Measurements from ENCODE around the gene VAV3. TPM values are rescaled to one million over a fixed set of nuclear protein-coding genes. Genes with fewer than 3 reads are reported as not detected.
"Not testable (repeated sequence)": the region's sequence is repeated elsewhere in the genome, so short reads cannot be mapped to it uniquely, and the experiment has no call there.

Gene VAV3
- total RNA-seq, 1 donor from 2014 or later = 1.8 TPM

DNA sequence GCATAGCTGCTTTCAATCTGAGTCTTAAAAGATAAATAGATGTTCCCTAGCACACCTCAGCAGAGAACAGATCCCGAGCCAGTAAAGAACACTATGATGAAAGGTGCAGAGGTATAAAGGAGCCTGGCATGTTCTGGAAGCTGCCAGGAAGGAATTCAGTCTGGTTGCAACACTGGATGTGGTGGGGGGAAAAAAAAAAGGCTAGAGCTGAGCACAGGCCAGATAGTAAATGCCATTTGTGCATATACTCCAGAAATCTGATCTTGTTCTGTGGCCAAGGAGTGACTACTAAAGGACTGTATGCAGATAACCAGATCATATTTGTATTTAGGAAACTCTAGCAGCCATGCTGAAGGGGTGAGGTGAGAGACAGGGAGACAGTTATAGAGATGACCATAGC, 240.3 kb downstream of the VAV3 start:
- Mint-ChIP-seq H3K4me1 (ENCODE audit: low read depth) (no peaks in the 10 kb centered on the region), H3K4me3 (ENCODE audit: low read depth) (no peak overlapping the region), H3K36me3 (ENCODE audit: insufficient read depth) (no peaks in the 10 kb centered on the region), H3K9me3 (ENCODE audit: low read depth) (no peaks in the 10 kb centered on the region), H3K27ac (no peak overlapping the region), H3K27me3 (no peaks in the 10 kb centered on the region)
- TF ChIP-seq, protein P1, sequence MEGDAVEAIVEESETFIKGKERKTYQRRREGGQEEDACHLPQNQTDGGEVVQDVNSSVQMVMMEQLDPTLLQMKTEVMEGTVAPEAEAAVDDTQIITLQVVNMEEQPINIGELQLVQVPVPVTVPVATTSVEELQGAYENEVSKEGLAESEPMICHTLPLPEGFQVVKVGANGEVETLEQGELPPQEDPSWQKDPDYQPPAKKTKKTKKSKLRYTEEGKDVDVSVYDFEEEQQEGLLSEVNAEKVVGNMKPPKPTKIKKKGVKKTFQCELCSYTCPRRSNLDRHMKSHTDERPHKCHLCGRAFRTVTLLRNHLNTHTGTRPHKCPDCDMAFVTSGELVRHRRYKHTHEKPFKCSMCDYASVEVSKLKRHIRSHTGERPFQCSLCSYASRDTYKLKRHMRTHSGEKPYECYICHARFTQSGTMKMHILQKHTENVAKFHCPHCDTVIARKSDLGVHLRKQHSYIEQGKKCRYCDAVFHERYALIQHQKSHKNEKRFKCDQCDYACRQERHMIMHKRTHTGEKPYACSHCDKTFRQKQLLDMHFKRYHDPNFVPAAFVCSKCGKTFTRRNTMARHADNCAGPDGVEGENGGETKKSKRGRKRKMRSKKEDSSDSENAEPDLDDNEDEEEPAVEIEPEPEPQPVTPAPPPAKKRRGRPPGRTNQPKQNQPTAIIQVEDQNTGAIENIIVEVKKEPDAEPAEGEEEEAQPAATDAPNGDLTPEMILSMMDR (IDR thresholded peaks at IDR 0.05; ENCODE audit: unreplicated experiment) = no peak
- DNase-seq (ENCODE audit: low spot score, unreplicated experiment) = no peak

GRCh38 chr1:107720210-107720609, 244.8 kb downstream of the VAV3 start:
- not testable (repeated sequence) for H3K9me3 Mint-ChIP-seq (ENCODE audit: low read depth); H3K4me3 Mint-ChIP-seq (ENCODE audit: low read depth); H3K27ac Mint-ChIP-seq; H3K27me3 Mint-ChIP-seq; H3K36me3 Mint-ChIP-seq (ENCODE audit: insufficient read depth); DNase-seq (ENCODE audit: low spot score, unreplicated experiment); H3K4me1 Mint-ChIP-seq (ENCODE audit: low read depth)

DNA sequence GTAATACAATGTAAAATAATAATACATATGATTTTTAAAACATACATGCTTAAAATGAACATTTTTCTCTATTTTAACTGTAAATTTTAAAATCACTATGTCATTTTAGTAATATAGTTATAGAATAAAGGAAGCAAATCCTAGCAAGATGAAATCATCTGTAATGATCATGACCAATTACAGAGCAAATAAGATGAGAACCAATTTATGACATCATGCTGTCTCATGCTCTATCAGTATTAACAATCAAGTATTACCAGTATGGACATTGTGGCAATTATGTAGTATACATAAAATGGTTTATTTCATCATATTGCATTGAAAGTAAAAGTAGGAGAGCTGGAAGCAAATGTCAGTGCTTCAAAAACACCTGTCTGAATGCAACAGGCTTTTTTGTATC, 255.0 kb downstream of the VAV3 start:
- DNase-seq (ENCODE audit: low spot score, unreplicated experiment) = no peak
- H3K9me3 Mint-ChIP-seq (ENCODE audit: low read depth) = peaks cover 5% of the 10 kb centered on the region
- H3K4me3 Mint-ChIP-seq (ENCODE audit: low read depth) = no peak overlapping the region
- H3K4me1 Mint-ChIP-seq (ENCODE audit: low read depth) = no peaks in the 10 kb centered on the region
- H3K27me3 Mint-ChIP-seq = no peaks in the 10 kb centered on the region
- no peak overlapping the region for H3K27ac Mint-ChIP-seq
- H3K36me3 Mint-ChIP-seq (ENCODE audit: insufficient read depth) = no peaks in the 10 kb centered on the region
- TF ChIP-seq, protein P1 (IDR thresholded peaks at IDR 0.05; ENCODE audit: unreplicated experiment) = no peak

DNA sequence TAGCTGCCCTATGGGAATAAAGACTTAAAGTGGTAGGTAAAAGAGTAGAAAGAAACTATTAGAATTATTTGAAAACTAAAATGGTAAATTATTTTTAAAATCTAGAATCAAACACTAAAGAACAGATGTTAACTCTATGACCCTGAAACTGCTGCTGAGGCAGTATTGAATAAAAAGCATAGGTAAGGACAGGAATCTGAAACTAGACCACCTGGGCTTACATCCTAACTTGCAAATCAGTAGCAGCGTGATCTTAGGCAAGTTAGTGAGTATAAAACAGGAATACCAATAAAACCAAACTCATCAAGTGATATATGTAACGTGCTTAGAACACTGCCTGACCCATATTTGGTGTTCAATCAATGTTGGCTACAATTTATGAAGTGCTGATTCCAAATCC, 257.9 kb downstream of the VAV3 start:
- H3K27me3 Mint-ChIP-seq = no peaks in the 10 kb centered on the region
- no peak overlapping the region for H3K27ac Mint-ChIP-seq
- no peaks in the 10 kb centered on the region for H3K4me1 Mint-ChIP-seq (ENCODE audit: low read depth)
- H3K4me3 Mint-ChIP-seq (ENCODE audit: low read depth) = no peak overlapping the region
- H3K9me3 Mint-ChIP-seq (ENCODE audit: low read depth) = peaks cover 5% of the 10 kb centered on the region
- DNase-seq (ENCODE audit: low spot score, unreplicated experiment) = no peak
- TF ChIP-seq, protein P1 (IDR thresholded peaks at IDR 0.05; ENCODE audit: unreplicated experiment) = no peak
- H3K36me3 Mint-ChIP-seq (ENCODE audit: insufficient read depth) = no peaks in the 10 kb centered on the region

DNA sequence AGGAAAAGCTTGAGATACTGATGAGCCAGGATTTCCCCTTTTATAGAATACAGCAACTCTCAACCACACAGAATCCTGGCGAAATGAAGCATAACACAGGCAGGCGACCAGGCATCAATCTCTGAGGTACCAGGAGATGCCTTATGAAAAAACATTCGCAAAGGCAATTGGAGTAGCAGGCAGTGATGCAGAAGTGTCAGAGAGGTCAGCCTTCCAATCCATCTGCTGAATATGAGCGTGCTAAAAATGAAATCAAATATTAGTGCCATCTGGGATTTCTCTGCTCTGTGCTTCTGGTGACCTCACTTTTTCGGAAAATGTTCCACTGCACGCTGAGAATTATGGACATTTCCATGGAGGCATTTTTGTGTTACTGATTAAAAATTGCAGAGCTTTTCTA, 258.8 kb downstream of the VAV3 start:
- Mint-ChIP-seq H3K27ac (no peak overlapping the region), H3K4me1 (ENCODE audit: low read depth) (no peaks in the 10 kb centered on the region), H3K9me3 (ENCODE audit: low read depth) (peaks cover 6% of the 10 kb centered on the region), H3K27me3 (no peaks in the 10 kb centered on the region), H3K36me3 (ENCODE audit: insufficient read depth) (no peaks in the 10 kb centered on the region), H3K4me3 (ENCODE audit: low read depth) (no peak overlapping the region)
- DNase-seq (ENCODE audit: low spot score, unreplicated experiment) = no peak
- TF ChIP-seq, protein P1 (IDR thresholded peaks at IDR 0.05; ENCODE audit: unreplicated experiment) = no peak

- H3K4me1 Mint-ChIP-seq (ENCODE audit: low read depth) = no peaks in the 10 kb centered on the region
- H3K4me3 Mint-ChIP-seq (ENCODE audit: low read depth) = no peak overlapping the region
- TF ChIP-seq, protein P1 (IDR thresholded peaks at IDR 0.05; ENCODE audit: unreplicated experiment) = no peak
- no peaks in the 10 kb centered on the region for H3K27me3 Mint-ChIP-seq
- peaks cover 3% of the 10 kb centered on the region for H3K9me3 Mint-ChIP-seq (ENCODE audit: low read depth)
- no peak overlapping the region for H3K27ac Mint-ChIP-seq
- no peak for DNase-seq (ENCODE audit: low spot score, unreplicated experiment)
- H3K36me3 Mint-ChIP-seq (ENCODE audit: insufficient read depth) = no peaks in the 10 kb centered on the region
These were observed 260.1 kb downstream of the VAV3 start for GRCh38 chr1:107704911-107705310.

All from progenitor cell of endocrine pancreas (in vitro differentiated cells).